ENCODE measurements around the gene SLC1A2. TPM values are rescaled to one million over a fixed set of nuclear protein-coding genes. Genes with fewer than 3 reads are reported as not detected.

The SLC1A2 gene
- total RNA-seq, 4 donors from 2014 or later = 0.84 to 2.1 (median 1.2) TPM

DNA sequence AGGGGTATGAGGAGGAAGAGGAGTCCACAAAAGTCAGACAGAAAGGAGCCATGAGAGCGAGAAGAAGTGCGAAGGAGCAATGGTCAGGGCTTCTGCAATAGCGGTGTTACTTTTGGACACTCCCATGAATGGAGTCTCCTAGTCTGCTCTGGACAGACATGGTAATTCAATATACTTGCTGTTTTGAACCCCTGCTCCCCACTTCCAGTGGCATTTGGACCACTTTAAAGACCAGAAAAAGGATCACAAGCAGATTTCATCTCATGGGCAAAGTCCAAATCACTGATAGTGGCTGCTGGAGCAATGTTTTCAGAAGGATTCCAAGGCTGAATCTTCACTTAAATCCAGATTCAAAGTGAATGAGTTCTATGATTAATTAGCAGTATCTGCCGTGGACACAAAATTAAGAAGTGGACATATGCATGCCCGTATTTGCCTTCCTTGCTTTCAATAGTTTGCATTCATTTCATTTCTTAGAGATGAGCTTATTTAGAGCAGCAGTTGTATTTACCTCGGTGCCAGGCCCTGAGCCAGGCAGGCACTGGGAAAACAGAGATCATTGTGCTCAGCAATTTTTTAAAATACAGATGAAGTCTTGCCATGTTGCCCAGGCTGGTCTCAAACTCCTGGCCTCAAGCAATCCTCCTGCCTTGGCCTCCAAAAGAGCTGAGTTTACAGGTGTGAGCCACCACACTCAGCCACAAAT, 72.0 kb downstream of the SLC1A2 start:
- intact Hi-C loops (cut with DNase I; ENCODE audit: low total_unique reads) = no loop called here

GRCh38 chr11:35346472-35347156, 72.7 kb downstream of the SLC1A2 start:
- H3K4me3 ChIP-seq (ENCODE audit: low read depth, poor library complexity, severe bottlenecking) = no peak overlapping the region
- DNase-seq (ENCODE audit: low spot score in 2 of 2) = no peak
- TF ChIP-seq POLR2A (IDR thresholded peaks at IDR 0.05) (no peak), CTCF (IDR thresholded peaks at IDR 0.05) (no peak)
- WGBS, 2 donors = 78 to 80% methylated on average over 6 of the region's 6 CpGs
- intact Hi-C loops (cut with DNase I; ENCODE audit: low total_unique reads) = no loop called here

More for the DNA sequence above, 72.0 kb downstream of the SLC1A2 start:
- TF ChIP-seq CTCF (IDR thresholded peaks at IDR 0.05) (no peak), POLR2A (IDR thresholded peaks at IDR 0.05) (no peak)
- DNase-seq (ENCODE audit: low spot score in 2 of 2) = no peak
- no peak overlapping the region for H3K4me3 ChIP-seq (ENCODE audit: low read depth, poor library complexity, severe bottlenecking)
- WGBS, 2 donors = 59 to 74% methylated on average over 6 of the region's 6 CpGs

DNA sequence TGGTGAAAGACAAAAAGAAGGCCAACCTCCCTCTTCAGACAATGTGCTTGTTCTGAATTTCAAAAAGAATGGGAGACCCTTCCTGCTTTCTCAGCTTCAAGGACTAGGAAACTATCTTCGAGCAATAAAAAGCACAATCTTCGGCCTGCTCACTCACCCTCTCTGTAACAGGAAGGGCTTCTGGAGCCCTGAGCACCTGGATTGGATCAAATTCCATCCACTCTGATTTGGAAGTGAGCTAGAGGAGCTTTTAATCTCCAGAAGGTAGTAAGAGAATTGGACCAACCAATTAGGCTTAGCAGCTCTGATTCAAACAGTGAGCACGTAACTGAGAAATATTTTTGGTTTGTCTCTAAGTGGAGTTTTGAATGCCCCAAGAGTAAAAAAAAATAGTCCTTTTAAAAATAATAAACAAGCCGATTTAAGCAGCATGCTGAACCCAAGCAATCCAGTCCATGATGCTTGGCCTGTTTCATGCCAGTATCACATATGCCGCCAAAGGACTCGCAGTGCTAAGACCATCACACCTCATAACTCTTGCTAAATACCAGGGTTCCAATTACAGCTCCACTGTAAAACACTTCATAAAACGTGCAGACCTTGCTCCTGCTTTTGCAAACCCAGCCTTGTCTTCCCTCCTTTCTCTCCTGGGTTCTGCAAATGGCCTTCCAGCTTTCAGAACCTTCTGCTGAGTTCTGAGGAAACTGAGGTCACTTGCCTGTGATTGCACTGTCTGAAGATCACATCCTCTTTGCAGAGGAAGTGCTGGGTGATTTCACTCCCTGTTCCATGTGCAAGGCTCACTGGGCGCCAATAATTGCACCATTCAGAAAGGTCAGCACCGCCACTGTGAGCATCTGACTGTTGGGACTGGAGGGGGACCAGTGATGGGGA, 74.4 kb downstream of the SLC1A2 start:
- TF ChIP-seq POLR2A (IDR thresholded peaks at IDR 0.05) (no peak), CTCF (IDR thresholded peaks at IDR 0.05) (no peak)
- intact Hi-C loops (cut with DNase I; ENCODE audit: low total_unique reads) = no loop called here
- 72 to 76% methylated on average over 9 of the region's 9 CpGs for WGBS, 2 donors
- no peak overlapping the region for H3K4me3 ChIP-seq (ENCODE audit: low read depth, poor library complexity, severe bottlenecking)
- DNase-seq (ENCODE audit: low spot score in 2 of 2) = no peak

- TF ChIP-seq POLR2A (IDR thresholded peaks at IDR 0.05) (no peak), CTCF (IDR thresholded peaks at IDR 0.05) (no peak)
- H3K4me3 ChIP-seq (ENCODE audit: low read depth, poor library complexity, severe bottlenecking) = no peak overlapping the region
- WGBS, 2 donors = 84 to 88% methylated on average over 5 of the region's 5 CpGs
- no peak for DNase-seq (ENCODE audit: low spot score in 2 of 2)
- intact Hi-C loops (cut with DNase I; ENCODE audit: low total_unique reads) = no loop called here
These were observed 76.2 kb downstream of the SLC1A2 start for GRCh38 chr11:35343033-35343598.

DNA sequence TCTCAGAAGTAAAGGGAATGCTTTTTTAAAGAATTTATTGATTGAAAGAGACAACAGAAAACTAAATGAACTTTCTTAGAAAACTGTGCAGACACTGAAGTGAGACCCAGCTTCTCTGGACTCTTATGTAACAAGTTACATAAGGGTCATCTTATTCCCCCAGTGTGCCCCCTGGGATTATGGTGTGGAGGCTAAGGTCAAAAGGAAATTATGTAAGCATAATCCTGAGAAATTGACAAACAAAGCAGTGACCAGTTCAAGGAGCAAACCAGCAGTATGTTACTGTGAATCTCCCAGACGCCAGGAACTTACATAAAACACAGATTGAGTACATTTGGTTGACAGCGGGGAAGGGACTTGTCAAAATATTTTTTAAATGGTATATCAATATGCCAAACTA, 78.6 kb downstream of the SLC1A2 start:
- intact Hi-C loops (cut with DNase I; ENCODE audit: low total_unique reads) = no loop called here
- TF ChIP-seq CTCF (IDR thresholded peaks at IDR 0.05) (no peak), POLR2A (IDR thresholded peaks at IDR 0.05) (no peak)
- no peak for DNase-seq (ENCODE audit: low spot score in 2 of 2)
- no peak overlapping the region for H3K4me3 ChIP-seq (ENCODE audit: low read depth, poor library complexity, severe bottlenecking)
- 90 to 94% methylated on average over 2 of the region's 2 CpGs for WGBS, 2 donors

All from lower leg skin (tissue), 4 donors.